ENCODE data around the gene PDK2.

Gene PDK2

GRCh38 chr17:50076591-50077235 lies 18.4 kb upstream of the PDK2 start:
- Histone ChIP-seq H3K27me3 (ENCODE audit: low read length) (no peaks in the 10 kb centered on the region), H3K9me3 (ENCODE audit: insufficient read depth, low read length) (no peaks in the 10 kb centered on the region), H3K27ac (ENCODE audit: low read depth, low read length) (no peak overlapping the region), H3K4me2 (ENCODE audit: low read depth, low read length, poor library complexity, severe bottlenecking) (no peak overlapping the region), H2AFZ (ENCODE audit: low read depth, low read length, severe bottlenecking) (no peak overlapping the region), H3K4me3 (ENCODE audit: insufficient read depth, low read length, poor library complexity, severe bottlenecking) (no peak overlapping the region), H4K20me1 (ENCODE audit: low read depth, low read length) (no peaks in the 10 kb centered on the region), H3K36me3 (ENCODE audit: low read length) (no peaks in the 10 kb centered on the region), H3K9me2 (replicated peaks; ENCODE audit: insufficient read depth, low read length) (no peaks in the 10 kb centered on the region), H3K79me2 (ENCODE audit: insufficient read depth, low read length) (no peaks in the 10 kb centered on the region), H3F3A (ENCODE audit: insufficient read depth) (no peaks in the 10 kb centered on the region), H3K9ac (ENCODE audit: low read length) (no peak overlapping the region)
- TF ChIP-seq EZH2phosphoT487 (conservative IDR thresholded peaks at IDR 0.05; ENCODE audit: low read length) = no peak
- TF ChIP-seq CTCF (IDR thresholded peaks at IDR 0.05; ENCODE audit: insufficient read depth, low read length, poor library complexity, severe bottlenecking) = no peak

DNA sequence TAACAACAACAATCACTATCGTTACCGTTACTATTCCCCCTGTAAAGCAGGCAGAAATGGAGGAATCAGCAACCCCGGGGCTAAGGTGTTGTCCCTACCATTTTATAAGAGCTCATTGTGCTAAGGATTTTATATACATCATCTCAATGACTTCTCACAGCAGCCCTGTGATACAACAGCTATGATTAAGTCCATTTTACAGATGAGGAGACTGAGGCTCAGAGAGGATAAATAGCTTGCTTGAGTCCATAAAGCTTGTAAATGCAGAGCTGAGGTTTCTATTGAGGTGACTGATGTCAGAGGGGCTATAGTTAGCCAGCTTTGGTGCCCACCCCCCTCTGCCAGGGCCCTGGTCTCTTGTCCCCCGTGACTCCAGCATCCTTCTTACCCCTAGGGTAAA lies 16.7 kb upstream of the PDK2 start:
- Histone ChIP-seq H3F3A (ENCODE audit: insufficient read depth) (no peaks in the 10 kb centered on the region), H4K20me1 (ENCODE audit: low read depth, low read length) (no peaks in the 10 kb centered on the region)

DNA sequence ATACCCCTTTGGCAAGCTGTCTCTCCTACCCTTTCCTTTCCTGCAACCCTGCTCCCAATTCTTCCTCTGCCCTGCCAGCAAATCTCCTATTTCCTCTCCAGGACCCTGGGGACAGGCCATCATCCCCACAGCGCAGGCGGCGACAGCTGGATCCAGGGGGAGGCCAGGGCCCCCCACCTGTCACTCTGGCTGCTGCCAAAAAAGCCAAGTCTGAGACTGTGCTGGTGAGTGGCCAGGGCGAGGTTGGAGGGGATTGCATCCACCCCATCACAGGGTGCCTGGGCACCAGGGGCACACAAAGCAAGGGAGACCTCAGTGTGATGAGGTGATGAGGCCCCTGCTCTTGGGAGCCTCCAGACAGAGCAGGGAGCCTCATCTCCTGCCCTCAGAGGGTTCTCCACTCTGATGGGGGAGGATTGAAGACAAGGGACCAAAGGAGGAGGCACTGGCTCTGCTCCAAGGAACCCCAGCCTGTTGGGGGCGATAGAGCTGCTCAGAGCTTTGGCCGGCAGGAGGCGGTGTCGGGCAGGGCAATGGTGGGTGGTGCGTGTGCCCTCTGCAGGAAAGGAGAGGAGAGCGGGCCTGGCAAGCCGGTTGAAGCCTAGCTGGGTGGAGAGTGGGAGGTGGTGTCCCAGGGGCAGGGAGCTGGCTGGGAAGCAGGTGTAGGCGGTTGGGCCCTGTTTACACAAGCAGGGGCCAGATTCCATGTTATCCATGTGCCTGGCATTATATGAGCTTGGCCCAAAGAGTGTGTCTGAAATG lies 15.6 kb upstream of the PDK2 start:
- no peaks in the 10 kb centered on the region for H3K27me3 ChIP-seq (ENCODE audit: low read length)
- H3F3A ChIP-seq (ENCODE audit: insufficient read depth) = peaks cover 3% of the 10 kb centered on the region; the same call in 1 of the 2 replicates
- no peak overlapping the region for H3K4me3 ChIP-seq (ENCODE audit: insufficient read depth, low read length, poor library complexity, severe bottlenecking)
- no peaks in the 10 kb centered on the region for H3K9me3 ChIP-seq (ENCODE audit: insufficient read depth, low read length)
- TF ChIP-seq EZH2phosphoT487 (conservative IDR thresholded peaks at IDR 0.05; ENCODE audit: low read length) (no peak), CTCF (IDR thresholded peaks at IDR 0.05; ENCODE audit: insufficient read depth, low read length, poor library complexity, severe bottlenecking) (peak; percentile 99)
- H2AFZ ChIP-seq (ENCODE audit: low read depth, low read length, severe bottlenecking) = no peak overlapping the region
- H3K4me2 ChIP-seq (ENCODE audit: low read depth, low read length, poor library complexity, severe bottlenecking) = no peak overlapping the region
- H3K27ac ChIP-seq (ENCODE audit: low read depth, low read length) = no peak overlapping the region
- H3K36me3 ChIP-seq (ENCODE audit: low read length) = no peaks in the 10 kb centered on the region
- H3K79me2 ChIP-seq (ENCODE audit: insufficient read depth, low read length) = no peaks in the 10 kb centered on the region
- no peak overlapping the region for H3K9ac ChIP-seq (ENCODE audit: low read length)
- H3K9me2 ChIP-seq (replicated peaks; ENCODE audit: insufficient read depth, low read length) = no peaks in the 10 kb centered on the region
- no peaks in the 10 kb centered on the region for H4K20me1 ChIP-seq (ENCODE audit: low read depth, low read length)

More for the DNA sequence above, 16.7 kb upstream of the PDK2 start:
- no peak overlapping the region for H3K27ac ChIP-seq (ENCODE audit: low read depth, low read length)
- no peaks in the 10 kb centered on the region for H3K9me2 ChIP-seq (replicated peaks; ENCODE audit: insufficient read depth, low read length)
- no peak overlapping the region for H2AFZ ChIP-seq (ENCODE audit: low read depth, low read length, severe bottlenecking)
- no peaks in the 10 kb centered on the region for H3K79me2 ChIP-seq (ENCODE audit: insufficient read depth, low read length)
- no peaks in the 10 kb centered on the region for H3K36me3 ChIP-seq (ENCODE audit: low read length)
- H3K4me3 ChIP-seq (ENCODE audit: insufficient read depth, low read length, poor library complexity, severe bottlenecking) = no peak overlapping the region
- no peak overlapping the region for H3K9ac ChIP-seq (ENCODE audit: low read length)
- H3K4me2 ChIP-seq (ENCODE audit: low read depth, low read length, poor library complexity, severe bottlenecking) = no peak overlapping the region
- no peaks in the 10 kb centered on the region for H3K9me3 ChIP-seq (ENCODE audit: insufficient read depth, low read length)
- TF ChIP-seq EZH2phosphoT487 (conservative IDR thresholded peaks at IDR 0.05; ENCODE audit: low read length) (no peak), CTCF (IDR thresholded peaks at IDR 0.05; ENCODE audit: insufficient read depth, low read length, poor library complexity, severe bottlenecking) (no peak)
- H3K27me3 ChIP-seq (ENCODE audit: low read length) = no peaks in the 10 kb centered on the region
